Endometrial microvascular endothelial cells (primary cell): Measurements from ENCODE around the gene CDH5. TPM values are rescaled to one million over a fixed set of nuclear protein-coding genes. Genes with fewer than 3 reads are reported as not detected.

Source experiments
- in situ Hi-C: cut with HindIII; loops from 2 replicates; pipeline ENCODE4 v1.10.0; 2017; ENCODE audit warnings: low sequenced_read_pairs, low pct_unique_long_range_greater_than_20kb; ENCODE audit errors: inconsistent ontology term
- total RNA-seq: library from RNA; depleted of rRNA; stranded (reverse); fragments of >200 nt; gene quantifications from one replicate; pipeline ENCODE4 v1.2.3, GENCODE V29; 2015; ENCODE audit errors: inconsistent ontology term

The CDH5 gene
- total RNA-seq, 1 donor from 2014 or later: 638 TPM

DNA sequence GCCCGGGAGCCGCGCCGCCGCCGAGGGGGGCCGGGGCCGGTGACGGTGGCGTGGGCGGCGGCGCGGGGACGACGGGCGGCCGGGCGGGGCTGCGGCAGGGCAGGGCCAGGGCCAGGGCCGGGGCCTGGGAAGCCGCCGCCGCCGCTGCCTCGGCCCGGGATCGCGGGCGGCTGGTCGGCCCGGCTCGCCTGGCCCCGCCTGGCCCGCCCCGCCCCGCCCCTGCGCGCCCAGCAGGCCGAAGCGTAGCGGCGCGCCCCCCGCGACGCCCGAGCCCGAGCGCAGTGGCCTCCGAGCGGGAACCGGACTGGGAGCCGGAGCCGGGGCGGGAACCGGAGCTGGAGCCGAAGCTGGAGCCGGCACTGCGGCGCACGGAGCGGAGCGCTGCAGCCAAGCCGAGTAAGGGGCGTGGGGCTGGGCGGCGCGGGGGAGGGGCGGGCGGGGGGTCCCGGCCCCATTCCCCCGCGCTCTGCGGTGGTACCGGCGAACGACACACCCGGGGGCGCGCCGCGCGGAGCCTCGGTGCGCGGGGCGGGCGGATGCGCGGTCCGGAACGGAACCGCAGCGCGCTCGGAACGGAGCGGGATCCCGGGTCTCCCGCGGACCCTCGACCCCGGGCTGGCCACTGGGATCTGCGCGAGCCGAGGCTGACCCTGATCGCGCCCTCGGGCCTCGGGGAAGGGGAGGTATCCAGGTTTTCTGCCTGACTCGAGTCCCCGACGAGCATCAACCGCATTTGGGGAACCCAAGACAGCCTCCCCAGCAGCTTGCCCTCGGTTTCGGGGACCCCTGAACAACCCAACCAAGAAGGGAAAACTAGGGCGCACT is 60.8 kb downstream of the CDH5 start, which contains the start of gene BEAN1:
TSS of gene BEAN1 (plus strand) at position 260 of the 825 bp plus-strand sequence. CDS start 10,382 bp downstream, outside the sequence.
- in situ Hi-C loops: no loop called here

DNA sequence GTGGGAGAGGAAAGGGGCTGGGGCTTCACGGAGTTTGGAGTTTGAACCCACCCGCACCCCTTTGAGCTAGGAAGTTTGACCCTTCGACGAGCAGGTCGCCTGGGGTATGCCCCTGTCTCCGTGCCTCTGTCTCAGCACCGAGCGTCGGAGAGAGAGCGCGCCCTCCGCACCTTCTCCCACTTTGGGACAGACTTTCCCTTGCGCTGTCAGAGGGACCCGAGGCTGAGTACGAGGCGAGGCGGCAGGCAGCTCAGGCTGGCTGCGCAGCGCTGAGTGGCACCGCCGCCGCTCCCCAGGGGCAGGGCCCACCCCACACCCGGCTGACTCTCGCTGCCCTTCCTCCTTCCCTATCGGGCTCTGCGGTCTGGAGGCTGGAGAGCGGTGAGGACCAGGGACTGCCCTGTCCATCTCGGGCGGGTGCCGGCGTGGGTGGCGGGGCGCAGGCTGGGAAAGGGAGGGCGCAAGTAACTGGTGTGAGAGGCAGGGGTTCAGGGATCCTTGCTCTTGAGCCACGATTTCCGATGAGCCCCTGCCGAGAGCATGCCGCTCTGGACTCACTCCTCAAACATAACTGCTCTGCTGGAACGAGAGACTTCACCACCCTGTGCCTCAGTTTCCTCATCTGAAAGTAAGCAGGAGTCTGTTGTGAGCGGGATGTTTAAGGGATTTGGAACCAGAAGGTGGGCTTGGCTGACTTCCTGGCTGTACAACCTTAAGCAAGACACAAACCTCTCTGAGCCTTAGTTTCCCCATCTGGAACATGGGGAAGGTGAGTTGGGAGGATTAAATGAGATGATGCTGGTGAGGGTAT is 61.6 kb downstream of the CDH5 start:
- in situ Hi-C loops: no loop called here

DNA sequence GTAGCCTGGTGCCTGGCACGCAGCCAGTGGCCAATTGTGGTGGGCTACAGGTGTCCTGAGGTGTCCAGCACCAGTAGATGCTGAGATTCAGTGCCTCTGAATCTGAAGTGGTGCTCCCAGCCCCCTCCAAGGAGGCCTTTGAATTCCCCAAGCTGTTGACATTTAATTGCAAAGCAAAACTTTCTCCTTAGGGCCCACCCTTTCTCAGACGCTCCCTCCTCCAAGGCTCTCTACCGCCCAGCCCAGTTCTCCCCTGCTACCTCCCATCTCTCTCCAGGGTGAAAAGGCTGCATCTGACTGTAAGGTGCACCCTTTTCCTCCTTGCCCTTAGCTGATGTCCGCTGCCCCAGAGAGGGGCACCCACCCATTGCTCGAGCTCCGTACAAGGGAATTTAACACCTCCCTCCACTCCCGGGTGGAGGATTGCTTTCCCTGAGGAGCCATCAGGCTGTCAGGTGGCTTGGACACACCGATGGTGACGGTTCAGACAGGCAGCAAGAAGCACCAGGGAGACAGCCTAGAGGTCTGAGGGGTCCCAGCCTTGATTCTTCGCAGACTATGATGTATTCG is 62.3 kb downstream of the CDH5 start:
- in situ Hi-C loops: no loop called here

DNA sequence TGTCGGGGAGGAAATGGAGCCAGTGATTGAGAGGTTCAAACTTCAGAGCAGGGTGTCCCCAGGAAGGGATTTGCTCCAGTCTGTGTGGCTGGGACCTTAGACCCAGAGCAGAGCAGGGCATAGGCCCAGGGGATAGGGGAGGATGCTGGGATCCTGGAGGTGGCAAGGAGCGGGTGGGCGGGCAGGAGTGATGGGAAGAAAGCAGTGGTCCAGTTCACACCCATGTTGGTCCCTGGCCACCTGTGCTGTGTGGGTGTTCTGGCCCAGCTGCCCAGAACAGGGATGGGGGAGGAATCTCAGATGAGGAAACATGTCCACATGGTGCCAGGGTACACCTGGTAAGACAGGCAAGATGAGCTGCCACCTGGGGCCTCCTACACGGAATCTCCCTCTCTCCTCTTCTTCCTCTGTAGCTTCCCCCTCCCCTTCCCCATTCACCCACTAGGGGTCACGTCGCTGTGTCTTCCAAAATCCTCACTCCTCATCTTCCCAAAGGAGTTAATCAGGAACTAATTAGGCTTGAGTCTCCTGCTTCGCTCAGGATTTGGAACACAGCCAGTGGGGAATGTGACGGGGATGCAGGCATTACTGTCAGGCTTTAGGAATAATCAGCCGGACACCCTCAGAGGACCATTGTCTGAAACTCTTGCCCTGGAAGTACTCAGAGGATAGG is 62.9 kb downstream of the CDH5 start:
- in situ Hi-C loops: no loop called here

DNA sequence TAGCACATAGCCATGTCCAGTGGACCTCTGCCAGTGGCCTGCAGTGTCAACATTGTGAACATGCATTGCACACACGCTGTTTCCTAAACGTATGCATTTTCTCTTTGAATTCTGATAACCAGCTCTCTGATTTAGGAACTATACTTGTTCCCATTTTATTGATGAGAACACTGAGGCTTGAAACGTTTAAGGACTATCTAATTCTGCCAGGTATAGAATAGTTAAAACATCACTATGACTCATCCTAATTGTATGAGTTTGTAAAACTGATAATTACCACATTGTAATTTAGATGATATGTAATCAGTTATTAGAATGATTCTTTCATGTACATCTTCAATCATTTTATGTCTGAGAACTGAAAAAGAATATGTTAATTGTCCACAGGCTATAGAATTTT is 63.7 kb downstream of the CDH5 start:
- in situ Hi-C loops: no loop called here

DNA sequence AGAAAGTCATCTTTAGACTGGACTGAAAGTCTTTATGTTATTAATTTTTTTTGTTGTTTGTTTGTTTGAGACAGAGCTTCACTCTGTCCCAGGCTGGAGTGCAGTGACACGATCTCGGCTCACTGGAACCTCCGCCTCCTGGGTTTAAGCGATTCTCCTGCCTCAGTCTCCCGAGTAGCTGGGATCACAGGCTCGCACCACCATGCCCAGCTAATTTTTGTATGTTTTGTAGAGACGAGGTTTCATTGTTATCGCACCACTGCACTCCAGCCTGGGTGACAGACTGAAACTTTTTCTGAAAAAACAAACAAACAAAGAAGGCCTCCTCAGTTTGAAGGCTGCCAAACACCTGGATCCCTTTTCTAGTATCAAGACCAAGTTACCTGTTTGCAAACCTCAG is 65.3 kb downstream of the CDH5 start:
- in situ Hi-C loops: no loop called here

DNA sequence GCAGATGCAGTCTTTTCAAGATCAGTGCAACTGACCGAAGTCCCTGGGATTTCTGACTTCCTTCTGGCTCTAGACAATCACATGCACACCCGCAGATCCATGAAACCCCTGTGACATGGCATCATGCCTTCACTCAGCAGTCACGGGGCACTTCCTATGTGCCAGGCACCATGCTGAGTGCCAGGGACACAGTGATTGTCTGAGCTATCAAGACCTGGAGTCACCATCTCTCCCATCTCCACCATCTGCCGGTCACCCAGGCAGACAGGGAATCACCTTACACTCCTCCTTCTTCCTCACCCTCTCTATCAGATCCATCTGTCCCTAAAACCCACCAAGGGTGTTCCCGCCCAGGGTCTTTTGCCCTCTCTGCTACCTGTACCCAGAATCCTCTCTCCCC is 65.9 kb downstream of the CDH5 start:
- in situ Hi-C loops: no loop called here

DNA sequence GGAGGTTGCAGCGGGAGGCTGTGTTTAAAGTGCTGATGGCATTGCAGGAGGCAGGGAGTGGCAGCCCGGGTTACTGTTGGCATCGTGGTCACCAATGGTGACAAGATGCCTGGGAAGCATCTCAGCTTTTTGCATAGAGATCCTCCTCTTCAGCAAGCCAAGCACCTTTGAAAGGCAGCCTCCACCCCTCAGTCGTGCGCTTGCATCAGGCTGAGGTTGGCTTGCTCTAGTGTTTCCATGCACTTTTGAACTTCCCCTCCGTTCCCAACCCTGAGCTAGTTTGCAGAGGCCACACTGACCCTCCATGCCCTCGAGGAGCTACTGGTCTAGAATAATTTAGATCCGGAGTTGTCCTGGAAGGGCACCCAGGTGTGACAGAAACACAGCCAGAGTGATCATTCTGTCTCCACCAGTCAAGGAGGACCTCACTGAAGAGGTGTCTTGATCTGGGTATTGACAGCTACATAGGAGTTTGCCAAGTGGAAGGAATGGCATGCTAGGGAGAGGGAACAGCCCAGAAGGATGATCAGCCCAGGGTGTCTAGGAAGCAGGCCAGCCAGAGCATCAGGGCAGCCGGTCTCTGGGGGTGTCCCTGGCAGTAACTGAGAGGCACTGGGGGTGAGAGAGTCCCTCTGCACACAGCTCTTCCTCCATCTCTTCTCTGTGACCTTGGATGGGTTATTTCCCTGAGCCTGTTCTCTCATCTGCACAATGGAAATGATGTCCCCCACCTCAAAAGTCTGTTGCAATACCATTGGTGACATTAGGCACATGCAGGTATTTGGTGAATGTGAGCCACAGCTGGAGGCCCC is 68.3 kb downstream of the CDH5 start:
- in situ Hi-C loops: no loop called here

DNA sequence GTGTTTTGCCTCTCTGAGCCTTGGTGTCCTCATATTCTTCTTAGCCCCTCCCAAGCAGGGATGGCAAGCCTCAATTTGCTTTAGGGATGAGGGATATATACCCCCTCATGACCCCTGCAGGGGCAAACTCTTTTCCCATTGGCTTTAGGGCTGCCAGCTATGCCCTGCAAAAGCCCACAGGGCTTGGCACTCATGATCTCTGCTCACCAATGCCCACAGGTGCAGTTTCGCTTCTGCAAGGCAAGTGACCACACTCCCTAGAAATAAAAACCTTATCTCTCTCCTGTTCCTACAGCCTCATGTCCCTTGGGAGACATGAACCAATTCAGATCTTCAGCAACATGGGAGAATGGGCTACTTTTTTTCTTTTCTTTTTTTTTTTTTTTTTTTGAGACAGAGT is 69.4 kb downstream of the CDH5 start:
- in situ Hi-C loops: no loop called here

DNA sequence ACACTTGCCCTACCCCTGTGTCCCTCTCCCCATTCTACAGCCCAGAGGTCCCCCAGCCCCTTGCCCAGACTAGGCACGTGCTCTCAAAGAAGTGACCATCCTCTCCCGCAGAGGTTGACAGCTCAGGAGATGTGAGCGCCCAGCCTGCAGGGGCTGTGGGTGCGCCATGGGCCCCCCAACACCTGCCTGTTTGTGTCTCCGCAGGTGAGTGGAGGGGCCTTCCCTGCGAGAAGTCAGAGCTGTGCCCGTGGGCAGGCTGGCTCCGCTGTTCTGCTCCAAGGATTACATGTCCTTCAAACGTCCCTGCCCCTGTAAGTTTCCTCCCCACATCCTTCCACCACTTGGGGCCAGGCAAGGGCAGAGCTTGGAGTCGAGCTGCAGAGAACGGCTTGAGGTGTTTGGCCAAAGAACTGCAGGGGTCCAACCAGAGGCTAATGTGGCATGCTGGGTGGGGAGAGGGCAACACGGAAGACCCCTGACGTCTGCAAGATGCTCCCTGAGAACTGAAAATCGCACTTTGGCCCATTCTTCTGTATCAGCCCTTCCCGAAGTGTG is 71.0 kb downstream of the CDH5 start:
- in situ Hi-C loops: no loop called here

DNA sequence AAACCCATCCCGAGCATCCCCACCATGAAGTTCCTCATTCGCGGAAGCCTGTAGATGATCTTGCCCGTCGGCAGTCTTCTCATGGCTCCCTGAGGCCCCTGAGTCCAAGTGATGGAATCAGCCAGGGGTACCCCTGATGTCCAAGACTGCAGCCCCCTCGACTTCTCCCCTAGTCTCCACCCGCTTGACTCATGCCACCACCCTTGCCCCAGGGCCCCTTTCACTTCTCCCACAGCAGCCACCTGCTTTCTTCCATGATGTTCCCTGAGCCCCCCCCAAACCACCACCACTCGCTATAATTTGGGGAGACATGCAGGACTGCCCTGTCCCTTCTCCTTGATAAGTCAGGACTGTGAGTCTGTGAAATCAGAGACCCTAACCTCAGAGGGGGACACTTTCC is 72.0 kb downstream of the CDH5 start:
- in situ Hi-C loops: no loop called here

DNA sequence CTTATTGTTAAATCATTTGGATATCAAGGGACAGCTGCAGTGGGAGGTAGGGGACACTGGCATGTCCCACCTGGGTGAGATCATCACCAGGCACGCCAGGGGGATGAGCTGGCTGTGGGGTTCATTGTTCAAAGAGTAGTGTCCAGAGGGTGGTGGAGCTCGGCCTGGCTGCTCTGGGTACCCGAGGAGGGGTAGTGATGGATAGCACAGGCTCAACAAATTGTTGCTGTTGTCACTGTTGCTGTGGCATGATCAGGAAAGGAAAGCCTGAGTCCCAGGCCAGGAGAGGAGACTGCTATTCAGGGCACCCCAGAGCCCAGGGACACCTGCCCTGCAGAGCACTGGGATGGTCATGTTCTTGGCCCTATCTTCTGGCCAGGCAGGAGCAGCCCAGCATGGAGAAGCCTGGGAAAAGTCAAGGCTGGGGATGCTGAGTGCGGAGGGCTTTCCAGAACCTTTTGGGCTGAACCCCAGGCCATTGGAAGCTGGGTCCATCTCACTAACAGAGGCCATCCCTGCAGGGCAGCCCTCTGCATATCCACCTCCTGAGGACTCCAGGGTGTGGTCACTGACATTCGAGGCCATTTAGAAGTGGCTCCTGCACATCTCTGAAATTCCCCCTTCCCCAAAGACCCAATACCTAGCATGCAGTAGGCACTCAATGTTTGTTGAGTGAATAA is 72.7 kb downstream of the CDH5 start:
- in situ Hi-C loops: no loop called here

DNA sequence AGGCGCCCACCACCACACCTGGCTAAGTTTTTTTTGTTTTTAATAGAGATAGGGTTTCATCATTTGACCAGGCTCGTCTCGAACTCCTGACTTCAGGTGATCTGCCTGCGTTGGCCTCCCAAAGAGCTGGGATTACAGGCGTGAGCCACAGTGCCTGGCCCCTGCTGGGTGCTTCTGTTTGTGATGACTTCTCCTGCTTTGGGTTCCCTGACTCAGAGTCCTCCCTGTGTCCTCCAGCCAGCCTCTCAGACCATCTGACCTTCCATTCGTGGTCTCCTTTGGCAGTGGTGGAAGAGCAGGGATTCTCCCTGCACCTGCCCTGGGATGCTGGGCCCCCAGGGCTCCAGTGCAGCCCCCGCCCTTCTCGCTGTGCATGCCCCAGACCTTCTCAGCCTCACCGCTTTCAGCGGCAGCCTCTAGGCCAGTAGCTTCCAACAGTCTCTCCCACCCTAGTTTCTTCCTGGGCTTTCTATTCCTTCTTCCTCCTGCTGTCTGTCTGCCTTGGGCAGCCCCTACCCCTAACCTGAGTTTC is 73.8 kb downstream of the CDH5 start:
- in situ Hi-C loops: no loop called here

DNA sequence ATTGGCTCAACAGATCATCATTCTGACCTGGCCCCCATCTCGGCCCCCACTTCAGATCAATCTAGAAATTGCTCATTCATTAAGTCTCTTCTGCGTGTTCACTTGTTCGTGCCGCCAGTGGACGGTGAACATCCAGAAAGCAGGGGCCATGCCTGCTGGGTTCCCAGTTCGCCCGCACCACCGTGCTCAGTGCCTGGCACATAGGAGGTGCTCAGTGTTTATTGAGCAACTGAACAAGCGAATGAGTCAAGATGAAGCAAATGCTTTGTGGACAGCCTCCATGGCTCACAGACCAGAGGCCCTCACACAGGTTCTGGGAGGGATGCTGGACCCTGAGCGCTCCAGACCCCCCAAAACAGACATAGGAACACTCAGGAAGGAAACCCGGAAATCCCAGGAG is 74.5 kb downstream of the CDH5 start:
- in situ Hi-C loops: no loop called here

DNA sequence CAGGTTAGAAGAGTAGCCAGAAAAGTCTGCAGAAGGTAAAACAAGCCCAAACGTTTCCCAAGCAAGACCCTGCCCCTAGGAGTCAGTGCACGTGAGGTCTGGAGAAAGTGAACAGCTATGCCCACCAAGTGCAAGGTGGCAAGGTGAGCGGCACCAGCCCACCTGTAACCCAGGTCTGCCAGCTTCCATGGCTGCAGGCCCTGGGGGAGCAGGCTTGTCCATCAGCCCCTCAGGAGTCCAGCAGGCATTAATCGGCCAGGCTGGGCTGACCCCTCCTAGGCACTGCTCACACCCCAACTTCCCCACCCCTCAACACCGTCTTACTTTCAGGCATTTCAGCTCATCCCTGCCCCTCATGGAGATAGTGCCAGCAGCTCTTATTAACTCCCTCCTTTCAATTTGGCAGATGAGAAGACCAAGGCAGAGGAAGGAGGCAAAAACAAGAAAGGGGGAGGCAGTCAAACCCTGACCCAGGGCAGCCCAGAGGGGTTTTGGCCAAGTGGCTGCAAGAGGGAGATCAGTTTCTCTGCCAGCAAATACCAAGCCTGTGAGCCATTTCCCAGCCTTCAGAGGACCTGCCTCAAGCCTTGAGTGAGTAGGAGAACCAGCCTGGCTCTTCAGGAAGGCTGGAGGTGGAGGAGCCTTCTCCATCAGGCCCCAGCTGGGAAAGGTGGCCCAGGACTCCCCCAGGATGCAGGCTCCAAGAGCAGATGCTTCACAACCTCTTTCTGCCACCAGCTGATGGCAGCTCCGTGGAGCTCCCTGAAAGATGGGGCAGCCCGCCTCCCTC is 75.3 kb downstream of the CDH5 start:
- in situ Hi-C loops: no loop called here

DNA sequence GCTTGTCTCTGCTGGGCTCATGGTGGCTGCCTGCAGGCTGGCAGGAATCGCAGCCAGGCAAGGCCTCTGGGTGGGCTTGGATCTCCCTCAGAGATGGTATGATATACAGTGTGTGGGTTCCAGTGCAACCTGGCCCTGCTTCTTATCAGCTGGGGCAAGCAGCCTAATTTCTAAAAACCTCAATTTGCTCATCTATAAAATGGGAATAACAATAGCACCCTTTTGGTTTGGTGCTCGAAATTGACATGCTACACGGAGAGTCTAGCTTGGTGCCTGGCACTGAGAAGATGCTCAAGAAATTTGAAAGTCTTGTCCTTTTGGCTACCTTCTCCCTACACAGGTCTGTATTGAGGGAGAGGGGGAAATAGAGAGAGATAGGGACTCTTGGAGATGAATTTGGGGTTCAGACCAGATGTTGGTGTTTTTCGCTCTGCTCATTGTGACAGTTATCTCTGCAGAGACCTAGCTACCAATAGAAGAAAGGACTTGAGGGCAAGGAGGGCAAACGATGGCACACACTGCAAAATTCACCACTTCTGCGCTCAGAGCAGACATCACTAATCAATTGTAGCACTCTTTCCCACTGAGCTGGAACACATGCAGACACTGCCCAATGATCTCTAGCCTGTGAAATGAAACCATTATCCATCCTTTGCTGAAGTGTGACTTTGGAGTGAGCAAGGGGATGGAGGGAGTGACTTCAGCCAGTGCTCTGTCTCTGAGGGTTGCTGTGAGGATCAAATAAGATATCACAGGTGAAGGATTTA is 76.2 kb downstream of the CDH5 start:
- in situ Hi-C loops: no loop called here
